Spleen (tissue), 13 donors: ENCODE results near the gene ACER2. TPM values are rescaled to one million over a fixed set of nuclear protein-coding genes. Genes with fewer than 3 reads are reported as not detected.

ENCODE experiments used
- DNase-seq: peaks from one replicate; pipeline ENCODE4 v3.0.0-alpha.2; 2020
- H3K27ac ChIP-seq, 8 donors: fragments of 200-600 bp; sonication (generic) in 7 of 8; 1 replicate in 4 of 8; 2 replicates in 4 of 8; pipeline versions ENCODE4 v1.5.0 to v1.8.0; 2016 to 2021; ENCODE audit warnings: inconsistent platforms in 4 of 8, mild to moderate bottlenecking in 4 of 8, moderate library complexity in 1 of 8
- H3K27me3 ChIP-seq, 7 donors: fragments of 200-600 bp; sonication (generic) in 6 of 7; replicated peaks in 1 of 7; 1 replicate in 4 of 7; 2 replicates in 3 of 7; pipeline versions ENCODE4 v1.5.0 to v1.8.0; 2016 to 2021; ENCODE audit warnings: inconsistent platforms in 3 of 7, mild to moderate bottlenecking in 1 of 7
- H3K36me3 ChIP-seq, 6 donors: fragments of 200-600 bp; sonication (generic) in 5 of 6; 1 replicate in 4 of 6; 2 replicates in 2 of 6; pipeline versions ENCODE4 v1.5.0 to v1.8.0; 2016 to 2021; ENCODE audit warnings: inconsistent platforms in 2 of 6
- H3K4me1 ChIP-seq, 6 donors: fragments of 200-600 bp; sonication (generic) in 5 of 6; 1 replicate in 3 of 6; 2 replicates in 3 of 6; pipeline versions ENCODE4 v1.5.0 to v1.8.0; 2016 to 2021; ENCODE audit warnings: inconsistent platforms in 3 of 6
- H3K4me3 ChIP-seq, 8 donors: fragments of 200-600 bp; sonication (generic) in 7 of 8; 1 replicate in 4 of 8; 2 replicates in 4 of 8; pipeline versions ENCODE4 v1.5.0 to v1.8.0; 2016 to 2021; ENCODE audit warnings: inconsistent platforms in 4 of 8, mild to moderate bottlenecking in 4 of 8, moderate library complexity in 2 of 8
- H3K9me3 ChIP-seq, 8 donors: fragments of 200-600 bp; sonication (generic) in 7 of 8; 1 replicate in 4 of 8; 2 replicates in 4 of 8; pipeline versions ENCODE4 v1.5.0 to v1.8.0; 2016 to 2021; ENCODE audit warnings: inconsistent platforms in 4 of 8
- CTCF ChIP-seq, 11 experiments: fragments of 200-600 bp in 7 of 11; fragments of 450-650 bp in 4 of 11; sonication (generic) in 4 of 11; IDR thresholded peaks in 8 of 11; conservative IDR thresholded peaks in 3 of 11; 1 replicate in 7 of 11; 2 replicates in 4 of 11; pipeline versions ENCODE4 v1.4.0 to v1.8.0; 2016 to 2021; ENCODE audit warnings: antibody characterized with exemption in 11 of 11, inconsistent platforms in 4 of 11, mild to moderate bottlenecking in 1 of 11
- POLR2A ChIP-seq, 3 donors: fragments of 450-650 bp; IDR thresholded peaks; one replicate each; pipeline ENCODE4 v1.5.1; 2017; ENCODE audit warnings: antibody characterized with exemption in 3 of 3, mild to moderate bottlenecking in 1 of 3
- POLR2AphosphoS5 ChIP-seq, 3 donors: sonication (generic); formaldehyde crosslinking; IDR thresholded peaks; one replicate each; pipeline ENCODE4 v1.5.1; 2017; ENCODE audit warnings: antibody characterized with exemption in 3 of 3
- WGBS, 5 donors: extraction: QIAGEN DNeasy Blood & Tissue Kit in 3 of 5; methylation state at CpG; one replicate each; pipeline versions ENCODE4 v1.1.5 to v1.1.7; 2013 to 2018; 5-methylcytosine and 5-hydroxymethylcytosine counted together
- intact Hi-C: fragments of 100-400 bp; cut with DNase I; formaldehyde crosslinking; loops from one replicate; pipeline ENCODE4 v1.15.0; 2023; ENCODE audit warnings: low total_unique reads
- long read RNA-seq, 2 donors: transcript quantifications; one replicate each; lab custom pipeline, GENCODE V29; 2026
- polyA plus RNA-seq, 3 donors: library from polyadenylated mRNA; stranded (reverse); fragments of 200-250 nt; gene quantifications; one replicate each; pipeline ENCODE4 v1.2.1, GENCODE V29; 2013
- total RNA-seq, 7 donors: library from RNA; depleted of rRNA in 3 of 7; stranded (reverse); fragments of >200 nt in 3 of 7; fragmentation: NEBNext Ultra II Directional in 4 of 7; extraction: Animal tissue kit (Norgen Biotek cat#: 25700) in 4 of 7; gene quantifications; one replicate each; pipeline versions ENCODE4 v1.1.0 to v1.2.1, GENCODE V29; 2016 to 2021
- donor health status: healthy with polysubstance abuse.
- donor health status: DM: no; HTN: no; CAD: no; lungs with moderate emphysema.
- donor health status: DM: no; HTN: no; CAD: no.
- donor health status: Bipolar disorder and iron deficiency.
- donor health status: healthy.
- donor health status: DM: no; HTN: no; CAD: no.
- donor health status: DM: yes; HTN: yes; CAD: no.

ACER2 gene
- total RNA-seq (1 to 10 TPM; 2.7 to 7.2 (median 4.4) TPM), polyA plus RNA-seq (under 1 TPM; 0.09 to 0.45 (median 0.15) TPM)
- long read RNA-seq, donor 1, partial matches to known transcripts: 0 of 1 reads
- long read RNA-seq, donor 1, other reads (novel, unspliced or antisense): 0 of 1 reads
- long read RNA-seq, donor 2, partial matches to known transcripts: 0 of 1 reads
- long read RNA-seq, donor 2, other reads (novel, unspliced or antisense): 0 of 1 reads

GRCh38 chr9:19408693-19409400 is at the start of gene ACER2:
TSS of gene ACER2 (plus strand) at chr9:19409009. CDS start at chr9:19409085, 76 bp downstream.
- Histone ChIP-seq H3K27ac (peak within 1 kb of the TSS; percentile 72 to 89 (median 84)), H3K4me3 (peak within 1 kb of the TSS; percentile 75 to 92 (median 82)), H3K9me3 (peaks cover 0 to 4% (median 0%) of the 10 kb centered on the region in 8 donors), H3K36me3 (no peaks in the 10 kb centered on the region), H3K27me3 (no peaks in the 10 kb centered on the region), H3K4me1 (peaks cover 3 to 26% (median 15%) of the 10 kb centered on the region in 6 donors)
- peak; percentile 99 for DNase-seq
- 0 to 1% (median 0%) methylated on average over 37 to 61 of the region's 61 CpGs for WGBS, 5 donors
- peak in 3 of 11 experiments; percentile 13 to 40 (median 19) for TF ChIP-seq CTCF (IDR thresholded peaks at IDR 0.05 in 8 of 11, conservative IDR thresholded peaks at IDR 0.05 in 3 of 11)
- peak in 1 of 3 donors; percentile 69 for TF ChIP-seq POLR2A (IDR thresholded peaks at IDR 0.05)
- TF ChIP-seq POLR2AphosphoS5 (IDR thresholded peaks at IDR 0.05): peak; percentile 93 to 97 (median 96)
- intact Hi-C loops: no loop called here

GRCh38 chr9:19369107-19369506 is 39.7 kb upstream of the ACER2 start:
- intact Hi-C loops: no loop called here
- H3K36me3 ChIP-seq: peaks cover 0 to 99% (median 31%) of the 10 kb centered on the region in 6 donors

GRCh38 chr9:19371942-19372341 is 36.9 kb upstream of the ACER2 start:
- Histone ChIP-seq H3K9me3 (no peaks in the 10 kb centered on the region), H3K36me3 (peaks cover 2 to 99% (median 52%) of the 10 kb centered on the region in 6 donors), H3K27ac (peak overlapping the region in 1 of 8 donors; percentile 19), H3K4me1 (peaks cover 0 to 8% (median 4%) of the 10 kb centered on the region in 6 donors), H3K4me3 (no peak overlapping the region), H3K27me3 (no peaks in the 10 kb centered on the region)
- TF ChIP-seq POLR2AphosphoS5 (IDR thresholded peaks at IDR 0.05) (no peak), POLR2A (IDR thresholded peaks at IDR 0.05) (no peak), CTCF (IDR thresholded peaks at IDR 0.05 in 8 of 11, conservative IDR thresholded peaks at IDR 0.05 in 3 of 11) (no peak)
- intact Hi-C loops: loop anchor here (10.0 kb wide), 1 partner anchor 137 kb away; the partner anchor contains the start of gene DENND4C
- DNase-seq: no peak
- 71 to 81% (median 74%) methylated on average over 5 of the region's 5 CpGs for WGBS, 5 donors

More at GRCh38 chr9:19369107-19369506, 39.7 kb upstream of the ACER2 start:
- no peak overlapping the region for H3K27ac ChIP-seq
- DNase-seq: no peak
- TF ChIP-seq POLR2A (IDR thresholded peaks at IDR 0.05) (no peak), POLR2AphosphoS5 (IDR thresholded peaks at IDR 0.05) (no peak), CTCF (IDR thresholded peaks at IDR 0.05 in 8 of 11, conservative IDR thresholded peaks at IDR 0.05 in 3 of 11) (no peak)
- no peaks in the 10 kb centered on the region for H3K9me3 ChIP-seq
- WGBS, 5 donors: 87 to 98% (median 92%) methylated on average over 2 of the region's 2 CpGs
- H3K27me3 ChIP-seq: no peaks in the 10 kb centered on the region
- no peak overlapping the region for H3K4me3 ChIP-seq
- peaks cover 0 to 6% (median 0%) of the 10 kb centered on the region in 6 donors for H3K4me1 ChIP-seq

GRCh38 chr9:19372567-19372966 is 36.2 kb upstream of the ACER2 start:
- intact Hi-C loops: loop anchor here (10.0 kb wide), 1 partner anchor 138 kb away; the partner anchor contains the start of gene DENND4C
- Histone ChIP-seq H3K9me3 (no peaks in the 10 kb centered on the region), H3K4me1 (peaks cover 0 to 15% (median 11%) of the 10 kb centered on the region in 6 donors), H3K27me3 (no peaks in the 10 kb centered on the region), H3K36me3 (peaks cover 3 to 99% (median 58%) of the 10 kb centered on the region in 6 donors), H3K27ac (peak overlapping the region in 1 of 8 donors; percentile 9), H3K4me3 (no peak overlapping the region)
- TF ChIP-seq POLR2A (IDR thresholded peaks at IDR 0.05) (no peak), POLR2AphosphoS5 (IDR thresholded peaks at IDR 0.05) (peak in 2 of 3 donors; percentile 13 to 31)
- WGBS, 5 donors: 91 to 97% (median 94%) methylated on average over 8 of the region's 8 CpGs
- no peak for DNase-seq
